ENCODE data around the gene KIF2C.
"Not testable (repeated sequence)": the region's sequence is repeated elsewhere in the genome, so short reads cannot be mapped to it uniquely, and the experiment has no call there.

KIF2C gene

GRCh38 chr1:44812822-44813543, 73.3 kb downstream of the KIF2C start:
- DNase-seq: no peak

- DNase-seq: not testable (repeated sequence)
Observed at GRCh38 chr1:44815926-44816325, 76.3 kb downstream of the KIF2C start.

GRCh38 chr1:44817307-44817706, 77.7 kb downstream of the KIF2C start:
- DNase-seq: no peak

All from activated naive CD4-positive, alpha-beta T cell (primary cell).